NB4 (cell line): ENCODE results near the gene LZTS3.

ENCODE experiments used
- MYC ChIP-seq: IDR thresholded peaks from 2 replicates; pipeline ENCODE4 v1.6.1; 2011; ENCODE audit warnings: low read depth, low read length
- POLR2A ChIP-seq: IDR thresholded peaks from 2 replicates; pipeline ENCODE4 v1.6.1; 2011; ENCODE audit warnings: mild to moderate bottlenecking; ENCODE audit not compliant: insufficient read length; ENCODE audit errors: extremely low read depth
- TF ChIP-seq, protein P1 (sequence below): IDR thresholded peaks from one replicate; pipeline ENCODE4 v1.5.1; 2012; ENCODE audit warnings: low read depth, low read length

DNA sequence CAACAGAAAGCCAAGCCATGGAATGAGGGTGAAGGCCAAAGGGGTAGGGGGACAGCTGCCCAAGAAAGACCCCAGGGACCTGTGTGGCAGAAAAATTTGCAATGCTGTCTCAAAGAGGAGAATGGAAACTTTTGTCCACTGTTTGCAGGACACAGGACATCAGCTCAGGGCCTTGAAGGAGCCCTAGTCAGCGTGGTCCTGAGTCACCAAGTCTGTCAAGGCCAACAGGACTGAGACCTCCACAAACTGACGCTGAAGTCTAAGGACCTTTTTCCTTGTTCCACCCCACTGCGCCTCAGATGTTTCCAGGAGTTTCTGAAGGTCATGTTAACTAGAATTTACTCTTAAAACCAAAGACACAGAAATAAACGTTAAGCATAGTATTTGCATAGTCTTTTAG is 57.0 kb downstream of the LZTS3 start:
- TF ChIP-seq, protein P1, sequence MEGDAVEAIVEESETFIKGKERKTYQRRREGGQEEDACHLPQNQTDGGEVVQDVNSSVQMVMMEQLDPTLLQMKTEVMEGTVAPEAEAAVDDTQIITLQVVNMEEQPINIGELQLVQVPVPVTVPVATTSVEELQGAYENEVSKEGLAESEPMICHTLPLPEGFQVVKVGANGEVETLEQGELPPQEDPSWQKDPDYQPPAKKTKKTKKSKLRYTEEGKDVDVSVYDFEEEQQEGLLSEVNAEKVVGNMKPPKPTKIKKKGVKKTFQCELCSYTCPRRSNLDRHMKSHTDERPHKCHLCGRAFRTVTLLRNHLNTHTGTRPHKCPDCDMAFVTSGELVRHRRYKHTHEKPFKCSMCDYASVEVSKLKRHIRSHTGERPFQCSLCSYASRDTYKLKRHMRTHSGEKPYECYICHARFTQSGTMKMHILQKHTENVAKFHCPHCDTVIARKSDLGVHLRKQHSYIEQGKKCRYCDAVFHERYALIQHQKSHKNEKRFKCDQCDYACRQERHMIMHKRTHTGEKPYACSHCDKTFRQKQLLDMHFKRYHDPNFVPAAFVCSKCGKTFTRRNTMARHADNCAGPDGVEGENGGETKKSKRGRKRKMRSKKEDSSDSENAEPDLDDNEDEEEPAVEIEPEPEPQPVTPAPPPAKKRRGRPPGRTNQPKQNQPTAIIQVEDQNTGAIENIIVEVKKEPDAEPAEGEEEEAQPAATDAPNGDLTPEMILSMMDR = no peak
- TF ChIP-seq POLR2A = no peak
- TF ChIP-seq MYC = no peak
